Heart left ventricle (tissue), 16 donors: Measurements from ENCODE around the gene CNOT6L. TPM values are rescaled to one million over a fixed set of nuclear protein-coding genes. Genes with fewer than 3 reads are reported as not detected.
A peak's percentile ranks its signal among the peaks of the same experiment; 100 is the strongest.

Experiments
- ATAC-seq, 4 donors: fragments of 200-7000 bp; cut with Tn5 transposase; one replicate each; pipeline ENCODE4 v1.9.1; 2020 to 2022; ENCODE audit warnings: moderate library complexity in 4 of 4, mild to moderate bottlenecking in 3 of 4, moderate number of reproducible peaks in 1 of 4
- DNase-seq, 5 donors: peaks; one replicate each; pipeline ENCODE4 v3.0.0-alpha.2; 2020
- H3K27ac ChIP-seq, 12 donors: fragments of 200-600 bp; sonication (generic) in 4 of 12; one replicate each; pipeline versions ENCODE4 v1.5.0 to v1.8.0; 2016 to 2022; ENCODE audit warnings: mild to moderate bottlenecking in 2 of 12
- H3K27me3 ChIP-seq, 9 donors: fragments of 200-600 bp; sonication (generic) in 2 of 9; one replicate each; pipeline versions ENCODE4 v1.5.1 to v1.8.0; 2016 to 2022; ENCODE audit warnings: mild to moderate bottlenecking in 3 of 9
- H3K36me3 ChIP-seq, 9 donors: fragments of 200-600 bp; sonication (generic) in 2 of 9; one replicate each; pipeline versions ENCODE4 v1.5.0 to v1.8.0; 2018 to 2022; ENCODE audit warnings: mild to moderate bottlenecking in 2 of 9
- H3K4me1 ChIP-seq, 12 donors: fragments of 200-600 bp; sonication (generic) in 4 of 12; one replicate each; pipeline versions ENCODE4 v1.5.0 to v1.8.0; 2016 to 2022; ENCODE audit warnings: mild to moderate bottlenecking in 3 of 12
- H3K4me3 ChIP-seq, 12 donors: fragments of 200-600 bp; sonication (generic) in 4 of 12; one replicate each; pipeline versions ENCODE4 v1.5.0 to v1.8.0; 2017 to 2022; ENCODE audit warnings: mild to moderate bottlenecking in 9 of 12, moderate library complexity in 4 of 12
- H3K9me3 ChIP-seq, 12 donors: fragments of 200-600 bp; sonication (generic) in 4 of 12; one replicate each; pipeline versions ENCODE4 v1.5.0 to v1.8.0; 2016 to 2022; ENCODE audit warnings: mild to moderate bottlenecking in 1 of 12
- POLR2A ChIP-seq, 2 donors: fragments of 450-650 bp; IDR thresholded peaks; one replicate each; pipeline ENCODE4 v1.6.1; 2017; ENCODE audit warnings: antibody characterized with exemption in 2 of 2, mild to moderate bottlenecking in 2 of 2, moderate library complexity in 2 of 2
- WGBS, 4 donors: extraction: QIAGEN DNeasy Blood & Tissue Kit in 2 of 4; methylation state at CpG; one replicate each; pipeline versions ENCODE4 v1.1.5 to v1.1.7; 2013 to 2018; 5-methylcytosine and 5-hydroxymethylcytosine counted together
- intact Hi-C, 10 donors: fragments of 100-400 bp; cut with DNase I; formaldehyde crosslinking; loops; one replicate each; pipeline versions ENCODE4 v1.11.1 to v1.14.2; 2022
- polyA plus RNA-seq, 2 donors: library from polyadenylated mRNA; stranded (reverse); fragments of 200-250 nt; gene quantifications; one replicate each; pipeline ENCODE4 v1.2.3, GENCODE V29; 2013
- total RNA-seq, 9 donors: library from RNA; depleted of rRNA in 2 of 9; stranded (reverse); fragments of >200 nt in 2 of 9; fragmentation: NEBNext Ultra II Directional in 3 of 9; extraction: Animal tissue kit (Norgen Biotek cat#: 25700) in 3 of 9; gene quantifications; one replicate each; pipeline versions ENCODE4 v1.1.0 to v1.2.4, GENCODE V29; 2016 to 2023
- TF ChIP-seq, protein P1 (sequence below), 12 donors: fragments of 200-600 bp; sonication (generic) in 4 of 12; IDR thresholded peaks; one replicate each; pipeline versions ENCODE4 v1.5.0 to v1.8.0; 2018 to 2022; ENCODE audit warnings: antibody characterized with exemption in 12 of 12, mild to moderate bottlenecking in 5 of 12
- donor health status: ischemic (EF 13 %, LVEDD 7.1; RV severe dilation, severe dysfunction).
- donor health status: healthy with polysubstance abuse.
- donor health status: DM: no; HTN: yes; CAD: no.
- donor health status: DM: no; HTN: no; CAD: no.
- donor health status: ischemic (EF 25% LVEDD 6.9; RV normal size, moderate dysfunction).
- donor health status: ischemic (EF 25% LVEDD 5.7; RV mildly dilated, moderate dysfunction).
- donor health status: healthy.
- donor health status: DM: yes; HTN: yes; CAD: no.
- donor health status: ischemic (EF 35%, LVEDD 5.7; RV mildly dilated, moderate dysfunction).
- donor health status: nonischemic (EF 11% LVEDD 7.7; RV severe dilation, severe dysfunction).
- donor health status: DM: yes; HTN: yes; CAD: no.
- donor health status: PGD.
- donor health status: ischemic (EF 29% LVEDD 5.4; RV normal size, mild dysfunction).
- donor health status: nonischemic (EF 23%, LVEDD 6.1; RV moderate dilation, normal function).

The CNOT6L gene
- total and polyA plus RNA-seq, 11 donors, result 2.2 to 39.2 (median 18.6) TPM

DNA sequence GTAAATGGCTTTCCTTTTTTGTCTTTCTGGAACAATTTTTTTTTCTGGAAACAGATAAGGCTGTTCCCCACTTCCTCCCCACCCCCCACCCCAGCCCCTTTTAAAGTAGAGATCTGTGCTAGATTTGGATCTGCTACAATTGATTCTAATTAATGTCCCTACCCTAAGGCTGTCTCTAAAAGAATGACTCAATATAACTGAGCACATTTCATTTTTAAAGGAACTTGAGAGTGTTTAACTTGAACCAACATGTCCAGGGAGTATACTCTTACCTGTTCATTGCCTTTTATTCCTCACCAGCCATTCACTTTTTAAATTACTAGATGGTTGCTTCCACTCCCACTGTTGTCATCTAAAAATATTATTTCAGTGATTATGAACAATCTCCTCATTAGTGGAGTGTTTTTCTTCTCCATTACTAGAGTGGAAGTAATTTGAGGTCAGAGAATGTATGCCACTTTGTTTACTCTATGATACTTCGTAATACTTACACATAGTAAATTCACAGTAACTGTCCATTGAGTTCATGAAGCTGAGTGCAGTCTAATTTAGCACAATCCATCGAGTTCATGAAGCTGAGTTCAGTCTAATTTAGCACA lies 14.1 kb upstream of the CNOT6L start:
- Histone ChIP-seq H3K27me3 (no peaks in the 10 kb centered on the region), H3K27ac (no peak overlapping the region), H3K9me3 (no peaks in the 10 kb centered on the region), H3K4me3 (no peak overlapping the region), H3K36me3 (no peaks in the 10 kb centered on the region), H3K4me1 (no peaks in the 10 kb centered on the region)
- TF ChIP-seq POLR2A (IDR thresholded peaks at IDR 0.05), result no peak
- TF ChIP-seq, protein P1, sequence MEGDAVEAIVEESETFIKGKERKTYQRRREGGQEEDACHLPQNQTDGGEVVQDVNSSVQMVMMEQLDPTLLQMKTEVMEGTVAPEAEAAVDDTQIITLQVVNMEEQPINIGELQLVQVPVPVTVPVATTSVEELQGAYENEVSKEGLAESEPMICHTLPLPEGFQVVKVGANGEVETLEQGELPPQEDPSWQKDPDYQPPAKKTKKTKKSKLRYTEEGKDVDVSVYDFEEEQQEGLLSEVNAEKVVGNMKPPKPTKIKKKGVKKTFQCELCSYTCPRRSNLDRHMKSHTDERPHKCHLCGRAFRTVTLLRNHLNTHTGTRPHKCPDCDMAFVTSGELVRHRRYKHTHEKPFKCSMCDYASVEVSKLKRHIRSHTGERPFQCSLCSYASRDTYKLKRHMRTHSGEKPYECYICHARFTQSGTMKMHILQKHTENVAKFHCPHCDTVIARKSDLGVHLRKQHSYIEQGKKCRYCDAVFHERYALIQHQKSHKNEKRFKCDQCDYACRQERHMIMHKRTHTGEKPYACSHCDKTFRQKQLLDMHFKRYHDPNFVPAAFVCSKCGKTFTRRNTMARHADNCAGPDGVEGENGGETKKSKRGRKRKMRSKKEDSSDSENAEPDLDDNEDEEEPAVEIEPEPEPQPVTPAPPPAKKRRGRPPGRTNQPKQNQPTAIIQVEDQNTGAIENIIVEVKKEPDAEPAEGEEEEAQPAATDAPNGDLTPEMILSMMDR (IDR thresholded peaks at IDR 0.05), result no peak
- no peak for ATAC-seq
- intact Hi-C loops, result no loop called here
- WGBS, 4 donors, result 72 to 83% (median 77%) methylated on average over 2 of the region's 2 CpGs
- no peak for DNase-seq

DNA sequence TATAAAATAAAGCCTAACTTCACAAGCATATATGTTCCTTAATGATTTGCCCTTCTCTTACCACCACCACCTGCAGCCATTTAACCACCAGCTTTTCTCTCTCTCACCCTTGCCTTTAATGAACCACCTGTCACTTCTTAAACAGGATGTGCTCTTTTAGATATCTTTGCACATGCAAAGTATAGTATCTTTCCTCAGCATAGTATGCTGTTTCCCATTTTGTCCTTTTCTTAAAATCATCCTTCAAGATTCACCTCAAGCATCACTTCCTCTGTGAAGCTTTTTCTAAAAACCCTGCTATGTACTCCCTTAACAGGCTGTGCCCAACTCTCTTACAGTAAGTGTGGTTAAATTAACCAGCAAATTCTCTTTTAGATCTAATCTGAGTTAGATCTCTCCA lies 8.2 kb upstream of the CNOT6L start:
- Histone ChIP-seq H3K4me3 (no peak overlapping the region), H3K9me3 (no peaks in the 10 kb centered on the region), H3K27me3 (no peaks in the 10 kb centered on the region), H3K4me1 (peaks cover 0 to 2% (median 0%) of the 10 kb centered on the region in 12 donors), H3K36me3 (no peaks in the 10 kb centered on the region), H3K27ac (peak overlapping the region in 1 of 12 donors; percentile 47)
- intact Hi-C loops, result no loop called here
- TF ChIP-seq POLR2A (IDR thresholded peaks at IDR 0.05), result no peak
- TF ChIP-seq, protein P1 (IDR thresholded peaks at IDR 0.05), result no peak
- ATAC-seq (no peak), DNase-seq (no peak)

DNA sequence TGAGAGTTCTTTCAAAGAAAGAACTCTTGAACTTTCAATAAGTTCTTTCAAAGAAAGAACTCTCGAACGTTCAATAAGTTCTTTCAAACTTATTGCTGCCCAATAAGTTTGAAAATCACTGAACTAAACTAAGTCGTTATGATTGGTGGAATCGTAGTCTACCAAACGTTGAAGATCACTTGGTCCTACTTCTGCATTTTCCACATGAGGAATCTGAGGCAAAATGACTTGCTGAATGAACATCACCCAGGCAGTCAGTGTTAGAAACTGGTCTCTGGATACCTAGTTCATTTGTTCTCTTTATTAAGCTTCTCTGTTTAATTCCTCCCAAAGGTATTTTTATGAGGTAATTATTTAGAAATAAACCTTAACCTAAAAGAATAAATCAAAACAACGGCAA lies 7.1 kb upstream of the CNOT6L start:
- no peak for DNase-seq
- no peaks in the 10 kb centered on the region for H3K27me3 ChIP-seq
- H3K27ac ChIP-seq, result no peak overlapping the region
- H3K4me3 ChIP-seq, result no peak overlapping the region
- no peak for ATAC-seq
- 78 to 83% (median 81%) methylated on average over 6 of the region's 6 CpGs for WGBS, 4 donors
- TF ChIP-seq, protein P1 (IDR thresholded peaks at IDR 0.05), result no peak
- TF ChIP-seq POLR2A (IDR thresholded peaks at IDR 0.05), result no peak
- H3K9me3 ChIP-seq, result no peaks in the 10 kb centered on the region
- peaks cover 0 to 12% (median 6%) of the 10 kb centered on the region in 12 donors for H3K4me1 ChIP-seq
- H3K36me3 ChIP-seq, result no peaks in the 10 kb centered on the region
- intact Hi-C loops, result no loop called here

DNA sequence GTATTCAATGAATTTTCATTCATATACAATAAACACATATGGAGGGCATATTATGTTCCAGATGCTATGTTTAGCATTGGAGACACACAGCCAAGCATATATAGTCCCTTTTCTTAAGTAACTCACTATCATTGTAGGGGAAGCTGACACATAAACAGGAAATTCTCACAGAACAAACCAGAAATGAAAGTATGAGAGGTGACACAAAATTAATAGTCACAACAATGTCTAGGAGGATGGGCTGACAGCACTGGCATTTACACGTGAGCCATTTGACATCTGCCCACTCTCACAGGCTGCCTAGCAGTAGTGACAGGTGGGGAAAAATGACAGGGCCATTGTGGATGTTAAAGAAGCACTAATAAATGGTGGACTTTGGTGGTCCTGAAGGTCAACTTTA lies 2.6 kb upstream of the CNOT6L start:
- no peak for TF ChIP-seq POLR2A (IDR thresholded peaks at IDR 0.05)
- TF ChIP-seq, protein P1 (IDR thresholded peaks at IDR 0.05), result no peak
- no peaks in the 10 kb centered on the region for H3K9me3 ChIP-seq
- ATAC-seq (no peak), DNase-seq (no peak)
- no peaks in the 10 kb centered on the region for H3K36me3 ChIP-seq
- no peaks in the 10 kb centered on the region for H3K27me3 ChIP-seq
- intact Hi-C loops, result loop anchor here in 6 of 10 donors (2.0 to 5.0 kb wide), 3 partner anchors 33 to 41 kb away; partner anchors contain the start of gene MRPL1 (in 5 of the 6)
- H3K4me1 ChIP-seq, result peaks cover 0 to 32% (median 22%) of the 10 kb centered on the region in 12 donors
- peak overlapping the region in 2 of 12 donors; percentile 94 to 95 for H3K4me3 ChIP-seq
- H3K27ac ChIP-seq, result peak overlapping the region in 10 of 12 donors; percentile 90 to 100 (median 99)
- WGBS, 4 donors, result 36 to 54% (median 54%) methylated on average over 1 of the region's 1 CpG
